HepG2 (cell line): ENCODE data around the gene NDUFB10. TPM values are rescaled to one million over a fixed set of nuclear protein-coding genes. Genes with fewer than 3 reads are reported as not detected.
A peak's percentile ranks its signal among the peaks of the same experiment; 100 is the strongest.

ENCODE experiments used
- BCL3 ChIP-seq: sonication (generic); formaldehyde crosslinking; IDR thresholded peaks from 2 replicates; pipeline ENCODE4 v1.5.1; 2020; ENCODE audit warnings: mild to moderate bottlenecking, missing genetic modification reagents, moderate library complexity
- BRCA1 ChIP-seq: sonication (generic); formaldehyde crosslinking; IDR thresholded peaks from 2 replicates; pipeline ENCODE4 v1.4.0; 2020; ENCODE audit warnings: missing genetic modification reagents
- DNMT1 ChIP-seq: sonication (generic); formaldehyde crosslinking; IDR thresholded peaks from 2 replicates; pipeline ENCODE4 v1.5.1; 2020; ENCODE audit warnings: mild to moderate bottlenecking, missing genetic modification reagents
- HOXA5 ChIP-seq: sonication (generic); formaldehyde crosslinking; IDR thresholded peaks from 2 replicates; pipeline ENCODE4 v1.4.0; 2020; ENCODE audit warnings: missing genetic modification reagents
- JUN ChIP-seq: sonication (generic); formaldehyde crosslinking; IDR thresholded peaks from 2 replicates; pipeline ENCODE4 v1.4.0; 2020; ENCODE audit warnings: mild to moderate bottlenecking, missing genetic modification reagents
- MTF2 ChIP-seq: sonication (generic); formaldehyde crosslinking; IDR thresholded peaks from 2 replicates; pipeline ENCODE4 v1.5.0; 2020; ENCODE audit warnings: missing genetic modification reagents, borderline replicate concordance
- NFKBIZ ChIP-seq: IDR thresholded peaks from 2 replicates; pipeline ENCODE4 v1.6.1; 2018; ENCODE audit warnings: missing genetic modification reagents, missing compliant biosample characterization
- NRL ChIP-seq: sonication (generic); formaldehyde crosslinking; IDR thresholded peaks from 2 replicates; pipeline ENCODE4 v1.5.0; 2020; ENCODE audit warnings: missing genetic modification reagents, mild to moderate bottlenecking, moderate library complexity, borderline replicate concordance
- PCBP1 ChIP-seq: fragments of 200-400 bp; formaldehyde crosslinking; IDR thresholded peaks from 2 replicates; pipeline ENCODE4 v1.6.1; 2017; ENCODE audit warnings: mild to moderate bottlenecking, low read depth, low read length, borderline replicate concordance
- RBFOX2 ChIP-seq: fragments of 200-400 bp; formaldehyde crosslinking; IDR thresholded peaks from 2 replicates; pipeline ENCODE4 v1.6.1; 2017; ENCODE audit warnings: low read depth, mild to moderate bottlenecking, low read length
- RXRB ChIP-seq: IDR thresholded peaks from 2 replicates; pipeline ENCODE4 v1.6.1; 2016; ENCODE audit warnings: borderline replicate concordance, missing genetic modification reagents, missing compliant biosample characterization
- TBX3 ChIP-seq: fragments of 450-650 bp; IDR thresholded peaks from 2 replicates; pipeline ENCODE4 v1.6.1; 2017; ENCODE audit warnings: antibody characterized with exemption, mild to moderate bottlenecking, inconsistent platforms, borderline replicate concordance
- ZBTB38 ChIP-seq: sonication (generic); formaldehyde crosslinking; IDR thresholded peaks from 2 replicates; pipeline ENCODE4 v1.5.1; 2020; ENCODE audit warnings: mild to moderate bottlenecking, missing genetic modification reagents
- ZMYM3 ChIP-seq: sonication (generic); formaldehyde crosslinking; IDR thresholded peaks from 2 replicates; pipeline ENCODE4 v1.5.1; 2020; ENCODE audit warnings: mild to moderate bottlenecking, missing genetic modification reagents
- ZNF207 ChIP-seq: fragments of 450-650 bp; IDR thresholded peaks from 2 replicates; pipeline ENCODE4 v1.6.1; 2016; ENCODE audit warnings: antibody characterized with exemption, borderline replicate concordance
- ZNF34 ChIP-seq: sonication (generic); formaldehyde crosslinking; IDR thresholded peaks from 2 replicates; pipeline ENCODE4 v1.4.0; 2020; ENCODE audit warnings: mild to moderate bottlenecking, missing genetic modification reagents, borderline replicate concordance
- ZNF629 ChIP-seq: sonication (generic); formaldehyde crosslinking; conservative IDR thresholded peaks from 2 replicates; pipeline ENCODE4 v1.5.0; 2020; ENCODE audit warnings: missing genetic modification reagents
- polyA plus RNA-seq, 8 experiments: library from polyadenylated mRNA; depleted of rRNA in 3 of 8; stranded (reverse) in 7 of 8; unstranded in 1 of 8; fragments of >200 nt; fragmentation: Illumina TruSeq in 4 of 8; extraction: Trizol in 4 of 8; gene quantifications; 2 replicates each; pipeline versions ENCODE4 v1.2.1 to v1.2.3, GENCODE V29; 2011 to 2016; ENCODE audit warnings: low read depth in 4 of 8, missing spikeins in 1 of 8, mixed read lengths in 1 of 8; ENCODE audit not compliant: insufficient read depth in 1 of 8
- total RNA-seq, 5 experiments: library from RNA; depleted of rRNA; stranded (reverse); fragments of >200 nt; fragmentation: Illumina TruSeq; extraction: Trizol; gene quantifications; 2 replicates each; pipeline ENCODE4 v1.2.3, GENCODE V29; 2016; ENCODE audit warnings: low read depth in 1 of 5
- TF ChIP-seq, protein P1 (sequence below): sonication (generic); formaldehyde crosslinking; IDR thresholded peaks from 2 replicates; pipeline ENCODE4 v1.8.0; 2022; ENCODE audit warnings: mild to moderate bottlenecking, missing genetic modification reagents, borderline replicate concordance
- TF ChIP-seq, protein P2 (sequence below): sonication (generic); formaldehyde crosslinking; IDR thresholded peaks from 2 replicates; pipeline ENCODE4 v1.5.0; 2020; ENCODE audit warnings: missing genetic modification reagents
- TF ChIP-seq, protein P3 (sequence below): sonication (generic); formaldehyde crosslinking; IDR thresholded peaks from 2 replicates; pipeline ENCODE4 v1.4.0; 2020; ENCODE audit warnings: missing genetic modification reagents
- TF ChIP-seq, protein P4 (sequence below): sonication (generic); formaldehyde crosslinking; IDR thresholded peaks from 2 replicates; pipeline ENCODE4 v1.5.1; 2020; ENCODE audit warnings: missing genetic modification reagents, mild to moderate bottlenecking, borderline replicate concordance

The NDUFB10 gene
- total and polyA plus RNA-seq, 2 of the 13 experiments (the other 11 are each of a cell fraction or from before 2014, with no cell fraction given), result 68.6 to 157 TPM

- 0 out of 2 replicates have a peak, but pooled peaks have one; percentile 10 for TF ChIP-seq NRL (CRISPR knock-in tag)
- no peak for TF ChIP-seq ZNF207
- TF ChIP-seq, protein P1, sequence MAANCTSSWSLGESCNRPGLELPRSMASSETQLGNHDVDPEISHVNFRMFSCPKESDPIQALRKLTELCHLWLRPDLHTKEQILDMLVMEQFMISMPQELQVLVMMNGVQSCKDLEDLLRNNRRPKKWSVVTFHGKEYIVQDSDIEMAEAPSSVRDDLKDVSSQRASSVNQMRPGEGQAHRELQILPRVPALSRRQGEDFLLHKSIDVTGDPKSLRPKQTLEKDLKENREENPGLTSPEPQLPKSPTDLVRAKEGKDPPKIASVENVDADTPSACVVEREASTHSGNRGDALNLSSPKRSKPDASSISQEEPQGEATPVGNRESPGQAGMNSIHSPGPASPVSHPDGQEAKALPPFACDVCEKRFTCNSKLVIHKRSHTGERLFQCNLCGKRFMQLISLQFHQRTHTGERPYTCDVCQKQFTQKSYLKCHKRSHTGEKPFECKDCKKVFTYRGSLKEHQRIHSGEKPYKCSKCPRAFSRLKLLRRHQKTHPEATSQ (CRISPR knock-in tag), result peak; percentile 54; the same call in 1 of the 2 replicates
- no peak; the same call in 1 of the 2 replicates for TF ChIP-seq TBX3
- peak; percentile 28; the same call in 1 of the 2 replicates for TF ChIP-seq ZMYM3 (CRISPR knock-in tag)
- TF ChIP-seq PCBP1, result 0 out of 2 replicates have a peak, but pooled peaks have one; percentile 22
- TF ChIP-seq JUN (CRISPR knock-in tag), result 0 out of 2 replicates have a peak, but pooled peaks have one; percentile 13
- TF ChIP-seq, protein P2, sequence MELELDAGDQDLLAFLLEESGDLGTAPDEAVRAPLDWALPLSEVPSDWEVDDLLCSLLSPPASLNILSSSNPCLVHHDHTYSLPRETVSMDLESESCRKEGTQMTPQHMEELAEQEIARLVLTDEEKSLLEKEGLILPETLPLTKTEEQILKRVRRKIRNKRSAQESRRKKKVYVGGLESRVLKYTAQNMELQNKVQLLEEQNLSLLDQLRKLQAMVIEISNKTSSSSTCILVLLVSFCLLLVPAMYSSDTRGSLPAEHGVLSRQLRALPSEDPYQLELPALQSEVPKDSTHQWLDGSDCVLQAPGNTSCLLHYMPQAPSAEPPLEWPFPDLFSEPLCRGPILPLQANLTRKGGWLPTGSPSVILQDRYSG (CRISPR knock-in tag), result no peak; the same call in 1 of the 2 replicates
- peak; percentile 90 for TF ChIP-seq BCL3 (CRISPR knock-in tag)
- peak; percentile 71 for TF ChIP-seq RXRB
- TF ChIP-seq, protein P3, sequence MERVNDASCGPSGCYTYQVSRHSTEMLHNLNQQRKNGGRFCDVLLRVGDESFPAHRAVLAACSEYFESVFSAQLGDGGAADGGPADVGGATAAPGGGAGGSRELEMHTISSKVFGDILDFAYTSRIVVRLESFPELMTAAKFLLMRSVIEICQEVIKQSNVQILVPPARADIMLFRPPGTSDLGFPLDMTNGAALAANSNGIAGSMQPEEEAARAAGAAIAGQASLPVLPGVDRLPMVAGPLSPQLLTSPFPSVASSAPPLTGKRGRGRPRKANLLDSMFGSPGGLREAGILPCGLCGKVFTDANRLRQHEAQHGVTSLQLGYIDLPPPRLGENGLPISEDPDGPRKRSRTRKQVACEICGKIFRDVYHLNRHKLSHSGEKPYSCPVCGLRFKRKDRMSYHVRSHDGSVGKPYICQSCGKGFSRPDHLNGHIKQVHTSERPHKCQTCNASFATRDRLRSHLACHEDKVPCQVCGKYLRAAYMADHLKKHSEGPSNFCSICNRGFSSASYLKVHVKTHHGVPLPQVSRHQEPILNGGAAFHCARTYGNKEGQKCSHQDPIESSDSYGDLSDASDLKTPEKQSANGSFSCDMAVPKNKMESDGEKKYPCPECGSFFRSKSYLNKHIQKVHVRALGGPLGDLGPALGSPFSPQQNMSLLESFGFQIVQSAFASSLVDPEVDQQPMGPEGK (CRISPR knock-in tag), result peak; percentile 97
- TF ChIP-seq, protein P4, sequence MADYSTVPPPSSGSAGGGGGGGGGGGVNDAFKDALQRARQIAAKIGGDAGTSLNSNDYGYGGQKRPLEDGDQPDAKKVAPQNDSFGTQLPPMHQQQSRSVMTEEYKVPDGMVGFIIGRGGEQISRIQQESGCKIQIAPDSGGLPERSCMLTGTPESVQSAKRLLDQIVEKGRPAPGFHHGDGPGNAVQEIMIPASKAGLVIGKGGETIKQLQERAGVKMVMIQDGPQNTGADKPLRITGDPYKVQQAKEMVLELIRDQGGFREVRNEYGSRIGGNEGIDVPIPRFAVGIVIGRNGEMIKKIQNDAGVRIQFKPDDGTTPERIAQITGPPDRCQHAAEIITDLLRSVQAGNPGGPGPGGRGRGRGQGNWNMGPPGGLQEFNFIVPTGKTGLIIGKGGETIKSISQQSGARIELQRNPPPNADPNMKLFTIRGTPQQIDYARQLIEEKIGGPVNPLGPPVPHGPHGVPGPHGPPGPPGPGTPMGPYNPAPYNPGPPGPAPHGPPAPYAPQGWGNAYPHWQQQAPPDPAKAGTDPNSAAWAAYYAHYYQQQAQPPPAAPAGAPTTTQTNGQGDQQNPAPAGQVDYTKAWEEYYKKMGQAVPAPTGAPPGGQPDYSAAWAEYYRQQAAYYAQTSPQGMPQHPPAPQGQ (CRISPR knock-in tag), result no peak
- no peak for TF ChIP-seq ZNF34
- peak; percentile 68 for TF ChIP-seq NFKBIZ
- TF ChIP-seq DNMT1 (CRISPR knock-in tag), result no peak
- peak; percentile 68 for TF ChIP-seq RBFOX2
- peak; percentile 72; the same call in 1 of the 2 replicates for TF ChIP-seq BRCA1
- peak; percentile 89 for TF ChIP-seq ZNF629
- no peak for TF ChIP-seq MTF2 (CRISPR knock-in tag)
- peak; percentile 83 for TF ChIP-seq HOXA5 (CRISPR knock-in tag)
- peak; percentile 74; the same call in 1 of the 2 replicates for TF ChIP-seq ZBTB38 (CRISPR knock-in tag)
Observed at GRCh38 chr16:1940273-1941161, 18.8 kb upstream of the NDUFB10 start (continued).
